Amniotic epithelial cell (primary cell): Measurements from ENCODE around the gene PAFAH1B1.
"Not testable (repeated sequence)": the region's sequence is repeated elsewhere in the genome, so short reads cannot be mapped to it uniquely, and the experiment has no call there.

ENCODE experiments used
- DNase-seq: peaks from one replicate; pipeline ENCODE4 v3.0.0-alpha.2; 2010; ENCODE audit warnings: low read depth

The PAFAH1B1 gene

DNA sequence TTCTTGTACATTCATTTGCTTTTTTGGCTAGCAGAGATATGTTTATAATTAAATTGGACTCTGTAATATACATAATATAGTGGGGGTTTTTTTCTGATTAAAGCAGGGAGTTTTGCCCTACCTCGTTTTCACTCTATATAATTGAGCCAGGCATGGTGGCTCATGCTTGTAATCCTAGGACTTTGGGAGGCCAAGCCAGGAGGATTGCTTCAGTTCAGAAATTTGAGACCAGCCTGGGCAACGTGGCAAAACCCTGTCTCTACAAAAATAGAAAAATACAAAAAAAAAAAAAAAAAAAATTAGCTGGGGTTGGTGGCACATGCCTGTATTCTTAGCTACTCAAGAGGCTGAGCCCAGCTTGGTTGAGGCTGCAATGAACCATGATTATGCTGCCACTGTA lies 42.2 kb downstream of the PAFAH1B1 start:
- no peak for DNase-seq

DNA sequence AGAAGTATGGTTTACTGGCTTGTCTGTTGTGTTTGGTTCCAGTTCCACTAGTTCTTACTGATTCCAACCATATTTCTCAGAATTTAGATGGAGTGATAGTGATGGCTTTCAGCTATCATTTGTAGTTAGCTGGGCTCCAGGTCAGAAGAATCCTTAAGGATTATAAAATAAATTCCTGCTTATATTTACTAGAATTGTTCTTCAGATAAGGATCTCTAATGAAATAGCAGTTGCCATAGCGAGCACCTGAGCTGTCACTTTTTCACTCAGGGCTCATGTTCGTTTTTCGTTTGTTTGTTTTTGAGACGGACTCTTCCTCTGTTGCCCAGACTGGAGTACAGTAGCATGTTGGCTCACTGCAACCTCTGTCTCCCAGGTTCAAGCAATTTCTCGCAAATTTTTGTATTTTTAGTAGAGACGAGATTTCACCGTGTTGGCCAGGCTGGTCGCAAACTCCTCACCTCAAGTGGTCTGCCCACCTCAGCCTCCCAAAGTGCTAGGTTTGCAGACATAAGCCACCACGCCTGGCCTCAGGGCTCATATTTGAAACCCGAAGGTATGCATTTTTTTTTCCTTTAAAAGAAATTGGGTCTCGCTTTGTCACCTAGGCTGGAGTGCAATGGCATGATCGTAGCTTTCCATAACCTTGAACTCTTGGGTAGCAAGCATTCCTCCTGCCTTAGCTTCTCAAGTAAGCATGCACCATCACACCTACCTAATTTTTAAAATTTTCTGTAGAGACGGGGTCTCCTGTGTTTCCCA lies 42.9 kb downstream of the PAFAH1B1 start:
- DNase-seq, result no peak

DNA sequence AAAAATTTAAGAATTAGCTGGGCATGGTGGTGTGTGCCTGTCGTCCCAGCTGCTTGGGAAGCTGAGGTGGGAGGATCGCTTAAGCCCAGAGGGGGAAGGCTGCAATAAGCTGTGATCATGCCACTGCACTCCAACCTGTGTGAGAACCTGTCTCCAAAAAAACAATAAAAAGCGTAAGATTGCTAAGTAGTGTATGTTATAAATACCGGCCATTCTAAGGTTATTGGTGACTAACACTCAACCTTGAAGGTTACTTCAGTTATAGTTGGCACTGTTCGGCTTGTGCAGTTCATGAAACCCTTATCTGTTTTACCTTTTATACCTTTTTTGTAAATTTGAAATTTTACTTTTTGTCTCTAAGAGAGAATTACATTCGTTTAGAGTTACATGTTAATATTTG lies 44.0 kb downstream of the PAFAH1B1 start:
- DNase-seq, result no peak

DNA sequence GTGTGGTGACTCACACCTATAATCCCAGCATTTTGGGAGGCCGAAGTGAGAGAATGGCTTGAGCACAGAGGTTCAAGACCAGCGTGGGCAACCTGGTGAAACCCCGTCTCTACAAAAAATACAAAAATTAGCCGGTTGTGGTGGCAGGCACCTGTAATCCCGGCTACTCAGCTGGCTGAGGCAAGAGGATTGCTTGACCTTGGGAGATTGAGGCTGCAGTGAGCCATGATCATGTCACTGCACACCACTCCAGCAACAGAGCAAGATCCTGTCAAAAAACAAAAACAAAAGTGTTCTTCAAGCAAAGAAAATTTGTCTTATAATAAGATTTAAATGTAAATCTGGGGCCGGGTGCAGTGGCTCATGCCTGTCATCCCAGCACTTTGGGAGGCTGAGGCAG lies 51.5 kb downstream of the PAFAH1B1 start:
- no peak for DNase-seq

DNA sequence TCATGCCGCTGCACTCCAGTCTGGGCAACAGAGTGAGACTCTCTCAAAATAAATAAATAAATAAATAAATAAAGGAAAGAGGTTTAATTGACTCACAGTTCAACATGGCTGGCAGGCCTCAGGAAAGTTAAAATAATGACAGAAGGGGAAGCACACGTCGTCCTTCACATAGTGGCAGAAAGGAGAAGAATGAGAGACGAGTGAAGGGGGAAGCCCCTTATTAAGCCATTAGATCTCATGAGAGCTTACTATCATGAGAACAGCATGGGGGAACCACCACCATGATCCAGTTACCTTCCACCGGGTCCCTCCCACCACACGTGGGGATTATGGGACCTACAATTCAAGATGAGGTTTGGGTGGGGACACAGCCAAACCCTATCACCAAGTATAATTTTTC lies 54.5 kb downstream of the PAFAH1B1 start:
- no peak for DNase-seq

DNA sequence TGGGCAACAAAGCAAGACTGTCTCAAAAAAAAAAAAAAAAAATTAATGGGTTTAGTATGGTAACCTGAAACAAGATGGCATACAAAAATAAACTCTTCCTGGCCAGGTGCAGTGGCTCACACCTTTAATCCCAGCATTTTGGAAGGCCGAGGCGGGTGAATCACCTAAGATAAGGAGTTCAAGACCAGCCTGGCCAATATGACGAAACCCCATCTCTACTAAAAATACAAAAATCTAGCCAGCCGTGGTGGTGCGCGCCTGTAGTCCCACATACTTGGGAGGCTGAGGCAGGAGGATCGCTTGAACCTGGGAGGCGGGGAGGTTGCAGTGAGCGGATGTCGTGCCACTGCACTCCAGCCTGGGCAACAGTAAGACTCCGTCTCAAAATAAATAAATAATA lies 55.7 kb downstream of the PAFAH1B1 start:
- no peak for DNase-seq

DNA sequence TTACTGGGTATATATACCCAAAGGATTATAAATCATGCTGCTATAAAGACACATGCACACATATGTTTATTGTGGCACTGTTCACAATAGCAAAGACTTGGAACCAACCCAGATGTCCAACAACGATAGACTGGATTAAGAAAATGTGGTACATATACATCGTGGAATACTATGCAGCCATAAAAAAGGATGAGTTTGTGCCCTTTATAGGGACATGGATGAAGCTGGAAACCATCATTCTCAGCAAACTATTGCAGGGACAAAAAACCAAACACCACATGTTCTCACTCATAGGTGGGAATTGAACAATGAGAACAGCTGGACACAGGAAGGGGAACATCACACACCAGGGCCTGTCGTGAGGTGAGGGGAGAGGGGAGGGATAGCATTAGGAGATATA lies 59.5 kb downstream of the PAFAH1B1 start:
- DNase-seq, result not testable (repeated sequence)

DNA sequence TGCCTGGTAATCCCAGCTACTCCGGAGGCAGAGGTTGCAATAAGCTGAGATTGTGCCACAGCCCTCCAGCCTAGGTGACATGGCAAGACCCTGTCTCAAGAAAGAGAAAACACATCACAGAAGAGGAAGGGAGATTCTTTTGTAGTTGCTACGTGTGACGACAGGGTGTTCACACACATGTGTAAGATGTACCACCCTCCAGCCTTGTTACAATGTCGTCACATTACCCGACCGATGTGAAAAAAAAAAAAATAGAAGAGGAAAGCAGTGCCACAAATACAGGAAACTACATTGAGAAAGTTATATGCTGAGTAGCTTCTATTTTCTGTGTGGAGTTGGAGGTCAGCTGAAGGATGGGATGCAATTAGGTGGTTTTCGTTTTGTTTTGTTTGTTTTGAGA lies 62.1 kb downstream of the PAFAH1B1 start:
- DNase-seq, result no peak

DNA sequence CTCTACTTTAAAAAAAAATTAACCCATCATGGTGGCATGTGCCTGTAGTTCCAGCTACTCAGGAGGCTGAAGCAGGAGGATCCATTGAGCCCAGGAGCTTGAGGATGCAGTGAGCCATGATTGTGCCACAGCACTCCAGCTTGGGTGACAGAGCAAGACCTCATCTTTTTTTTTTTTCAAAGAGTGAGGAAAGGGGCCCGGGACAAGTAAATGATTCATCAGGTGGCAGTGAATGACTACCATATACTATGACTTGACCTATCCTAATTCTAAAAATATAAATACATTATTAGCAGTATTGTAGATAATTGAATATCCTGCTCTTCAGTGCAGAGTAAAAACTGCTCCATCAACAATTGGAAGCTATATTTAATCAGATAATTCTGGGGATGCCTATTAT lies 62.8 kb downstream of the PAFAH1B1 start:
- DNase-seq, result no peak

DNA sequence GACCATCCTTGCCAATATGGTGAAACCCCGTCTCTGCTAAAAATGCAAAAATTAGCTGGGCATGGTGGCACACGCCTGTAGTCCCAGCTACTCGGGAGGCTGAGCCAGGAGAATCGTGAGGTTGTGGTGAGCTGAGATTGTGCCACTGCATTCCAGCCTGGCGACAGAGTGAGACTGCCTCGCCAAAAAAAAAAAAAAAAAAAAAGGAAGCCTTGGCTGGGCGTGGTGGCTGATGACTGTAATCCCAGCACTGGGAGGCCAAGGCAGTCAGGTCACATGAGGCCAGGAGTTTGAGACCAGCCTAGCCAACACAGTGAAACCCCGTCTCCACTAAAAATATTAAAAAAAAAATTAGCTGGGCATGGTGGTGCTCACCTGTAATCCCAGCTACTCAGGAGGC lies 65.9 kb downstream of the PAFAH1B1 start:
- not testable (repeated sequence) for DNase-seq

DNA sequence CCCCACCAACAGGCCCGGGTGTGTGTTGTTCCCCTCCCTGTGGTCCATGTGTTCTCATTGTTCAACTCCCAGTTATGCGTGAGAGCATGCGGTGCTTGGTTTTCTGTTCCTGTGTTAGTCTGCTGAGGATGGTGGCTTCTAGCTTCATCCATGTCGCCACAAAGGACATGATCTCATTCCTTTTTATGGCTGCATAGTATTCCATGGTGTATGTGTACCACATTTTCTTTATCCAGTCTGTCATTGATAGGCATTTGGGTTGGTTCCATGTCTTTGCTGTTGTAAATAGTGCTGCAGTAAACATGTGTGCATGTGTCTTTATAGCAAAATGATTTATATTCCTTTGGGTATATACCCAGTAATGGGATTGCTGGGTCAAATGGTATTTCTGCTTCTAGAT lies 67.0 kb downstream of the PAFAH1B1 start:
- not testable (repeated sequence) for DNase-seq

DNA sequence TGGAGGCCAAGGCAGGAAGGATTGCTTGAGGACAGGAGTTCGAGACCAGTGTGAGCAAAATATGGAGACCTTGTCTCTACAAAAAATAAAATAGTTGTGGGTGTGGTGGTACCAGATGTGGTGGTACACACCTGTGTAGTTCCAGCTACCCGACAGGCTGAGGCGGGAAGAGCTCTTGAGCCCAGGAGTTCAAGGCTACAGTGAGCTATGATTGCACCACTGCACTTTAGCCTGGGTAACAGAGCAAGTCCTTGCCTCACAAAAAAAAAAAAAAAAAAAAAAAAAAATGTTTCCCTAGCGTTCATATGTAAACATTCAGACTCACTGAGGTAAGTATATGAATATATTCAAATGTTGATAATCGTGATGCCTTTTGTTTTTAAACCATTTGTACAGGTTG lies 78.6 kb downstream of the PAFAH1B1 start:
- no peak for DNase-seq

DNA sequence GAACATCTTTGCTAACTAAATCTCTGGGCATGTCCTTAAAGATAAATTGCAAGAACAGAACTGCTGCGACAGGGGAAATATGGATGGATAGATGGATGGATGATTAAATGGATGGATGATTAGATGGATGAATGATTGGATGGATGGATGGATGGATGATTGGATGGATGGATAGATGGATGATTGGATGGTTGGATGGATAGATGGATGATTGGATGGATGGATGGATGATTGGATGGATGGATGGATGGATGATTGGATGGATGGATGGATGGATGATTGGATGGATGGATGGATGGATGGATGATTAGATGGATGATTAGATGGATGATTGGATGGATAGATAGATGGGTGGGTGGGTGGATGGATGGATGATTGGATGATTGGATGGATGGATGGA lies 85.8 kb downstream of the PAFAH1B1 start:
- not testable (repeated sequence) for DNase-seq

DNA sequence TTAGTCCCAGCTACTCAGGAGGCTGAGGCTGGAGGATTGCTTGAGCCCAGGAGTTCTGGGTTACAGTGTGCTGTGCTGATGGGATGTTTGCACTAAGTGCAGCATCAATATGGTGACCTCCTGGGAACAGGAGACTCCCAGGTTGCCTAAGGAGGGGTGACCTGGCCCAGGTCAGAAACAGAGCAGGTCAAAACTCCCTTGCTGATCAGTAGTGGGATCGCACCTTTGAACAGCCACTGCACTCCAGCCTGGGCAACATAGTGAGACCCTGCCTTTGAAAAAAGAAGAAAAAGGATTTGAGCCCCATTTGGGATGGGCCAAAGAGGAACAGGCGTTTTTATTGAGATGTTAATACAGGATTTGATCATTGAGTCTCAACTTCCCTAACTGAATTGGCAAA lies 87.5 kb downstream of the PAFAH1B1 start:
- DNase-seq, result no peak

DNA sequence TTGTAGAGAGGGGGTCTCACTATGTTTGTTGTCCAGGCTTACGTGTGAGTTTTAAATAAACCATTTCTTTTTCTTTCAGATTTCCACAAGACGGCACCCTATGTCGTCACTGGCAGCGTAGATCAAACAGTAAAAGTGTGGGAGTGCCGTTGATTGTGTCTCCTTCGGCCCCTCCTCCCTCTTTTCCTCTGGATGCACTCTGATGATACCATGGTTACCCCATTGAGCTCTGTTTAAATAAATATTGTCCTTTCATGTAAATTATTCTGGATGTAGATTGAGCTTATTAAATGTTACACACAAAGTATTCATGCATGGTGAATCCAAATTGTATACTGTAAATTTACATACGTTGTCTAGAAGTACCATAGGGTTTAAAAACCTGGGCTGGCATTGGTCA lies 88.2 kb downstream of the PAFAH1B1 start:
- DNase-seq, result no peak

DNA sequence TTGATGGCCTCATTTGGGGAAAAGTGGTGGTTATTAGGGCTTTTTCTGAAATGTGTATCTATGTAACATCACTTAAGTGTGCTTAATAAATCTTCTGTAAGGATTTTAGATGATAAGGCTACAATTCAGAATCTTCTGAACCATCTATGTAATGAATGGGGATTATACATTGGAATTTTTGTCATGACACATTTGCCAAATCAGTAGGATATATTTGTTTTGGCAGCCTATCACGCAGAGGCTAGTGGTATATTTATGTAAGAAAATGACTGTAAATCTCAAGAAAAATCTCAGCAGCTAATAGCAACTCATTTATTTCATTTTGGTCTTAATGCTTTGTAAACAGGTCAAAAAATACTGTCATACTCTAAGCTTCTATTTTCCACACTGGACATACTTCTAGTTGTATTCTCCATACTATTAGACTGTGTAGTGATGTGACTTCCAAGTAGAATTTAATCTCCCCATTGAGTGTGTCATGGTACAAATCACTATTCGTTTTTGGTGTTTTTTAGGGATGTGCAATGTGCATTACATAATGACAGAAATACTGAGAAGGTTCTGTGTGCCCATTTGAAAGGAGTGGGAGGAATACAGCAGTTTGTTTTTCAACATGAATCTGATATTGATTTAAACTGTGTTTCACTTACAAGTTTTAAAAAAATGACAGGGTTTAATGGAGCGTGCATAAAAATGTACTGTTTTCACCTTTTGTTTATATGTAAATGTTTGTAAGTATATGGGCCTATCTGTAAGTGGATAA lies 88.9 kb downstream of the PAFAH1B1 start:
- DNase-seq, result no peak

DNA sequence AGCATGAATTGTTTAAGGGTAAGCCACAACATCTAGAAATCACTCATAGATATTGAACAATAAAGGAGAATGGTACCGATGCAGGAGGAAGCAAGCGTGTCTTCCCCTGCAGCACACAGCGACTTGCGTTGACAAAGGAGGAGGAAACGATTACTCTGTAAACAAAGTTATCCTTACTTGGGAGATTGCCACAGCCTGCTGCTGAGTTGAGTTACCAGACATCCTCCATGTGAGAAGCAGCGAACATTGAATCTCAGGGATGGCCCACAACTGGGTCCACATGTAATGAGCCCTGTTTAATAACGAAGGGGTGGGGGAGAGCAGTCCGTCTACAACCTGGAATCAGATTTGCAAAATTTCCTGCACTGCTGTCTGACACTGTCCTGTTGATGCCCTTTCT lies 90.5 kb downstream of the PAFAH1B1 start:
- no peak for DNase-seq

DNA sequence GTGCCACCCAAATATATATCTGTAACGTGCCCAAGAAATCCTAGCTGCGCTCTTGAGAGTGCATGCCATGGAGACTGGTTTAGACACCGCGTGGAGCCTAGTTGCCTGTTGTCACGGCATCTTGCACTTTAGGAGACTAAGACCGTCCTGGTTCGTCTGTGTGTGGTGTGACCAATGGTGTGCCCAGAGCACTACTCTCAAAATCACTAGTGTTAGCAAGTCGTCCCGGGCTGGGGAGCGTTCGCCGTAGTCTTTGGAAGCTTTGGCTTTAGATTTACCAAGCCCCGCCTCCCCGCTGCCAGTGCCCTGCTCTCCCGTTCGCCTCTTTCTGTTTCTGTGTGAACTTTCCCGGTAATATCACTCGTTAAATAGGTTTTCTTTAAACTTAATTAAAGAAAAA lies 91.1 kb downstream of the PAFAH1B1 start:
- DNase-seq, result no peak

DNA sequence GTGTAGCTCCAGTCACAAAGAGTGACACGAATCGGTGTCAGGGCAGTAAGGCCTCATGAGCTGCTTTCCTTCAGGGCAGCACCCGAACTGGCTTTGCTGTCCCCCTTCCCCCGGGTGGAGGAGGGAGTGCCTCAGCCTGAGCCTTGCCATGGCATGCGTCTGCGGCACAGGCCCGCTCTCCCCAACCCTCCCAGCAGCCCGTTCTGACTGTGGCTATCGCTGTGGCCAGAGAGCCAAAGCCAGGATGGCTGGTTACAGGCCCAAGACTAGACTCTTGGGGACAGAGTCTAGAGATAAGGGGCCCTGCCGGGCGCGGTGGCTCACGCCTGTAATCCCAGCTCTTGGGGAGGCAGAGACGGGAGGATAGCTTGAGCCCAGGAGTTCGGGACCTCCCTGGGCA lies 92.2 kb downstream of the PAFAH1B1 start:
- DNase-seq, result no peak

DNA sequence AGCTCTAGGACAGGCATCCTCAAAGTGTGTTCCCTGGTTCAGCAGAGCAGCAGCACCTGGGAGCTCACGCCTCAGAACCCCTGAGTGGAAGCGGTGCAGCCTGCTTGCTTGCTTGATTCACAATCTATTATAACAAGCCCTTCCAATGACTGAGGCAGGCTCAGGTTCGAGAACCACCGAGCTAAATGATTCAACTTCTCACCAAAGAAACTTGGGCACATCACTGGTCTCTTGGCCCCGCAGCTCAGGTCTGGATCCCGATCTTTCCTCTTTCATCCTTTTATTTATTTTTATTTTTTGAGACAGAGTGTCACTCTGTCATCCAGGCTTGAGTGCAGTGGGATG lies 93.6 kb downstream of the PAFAH1B1 start:
- DNase-seq, result no peak

DNA sequence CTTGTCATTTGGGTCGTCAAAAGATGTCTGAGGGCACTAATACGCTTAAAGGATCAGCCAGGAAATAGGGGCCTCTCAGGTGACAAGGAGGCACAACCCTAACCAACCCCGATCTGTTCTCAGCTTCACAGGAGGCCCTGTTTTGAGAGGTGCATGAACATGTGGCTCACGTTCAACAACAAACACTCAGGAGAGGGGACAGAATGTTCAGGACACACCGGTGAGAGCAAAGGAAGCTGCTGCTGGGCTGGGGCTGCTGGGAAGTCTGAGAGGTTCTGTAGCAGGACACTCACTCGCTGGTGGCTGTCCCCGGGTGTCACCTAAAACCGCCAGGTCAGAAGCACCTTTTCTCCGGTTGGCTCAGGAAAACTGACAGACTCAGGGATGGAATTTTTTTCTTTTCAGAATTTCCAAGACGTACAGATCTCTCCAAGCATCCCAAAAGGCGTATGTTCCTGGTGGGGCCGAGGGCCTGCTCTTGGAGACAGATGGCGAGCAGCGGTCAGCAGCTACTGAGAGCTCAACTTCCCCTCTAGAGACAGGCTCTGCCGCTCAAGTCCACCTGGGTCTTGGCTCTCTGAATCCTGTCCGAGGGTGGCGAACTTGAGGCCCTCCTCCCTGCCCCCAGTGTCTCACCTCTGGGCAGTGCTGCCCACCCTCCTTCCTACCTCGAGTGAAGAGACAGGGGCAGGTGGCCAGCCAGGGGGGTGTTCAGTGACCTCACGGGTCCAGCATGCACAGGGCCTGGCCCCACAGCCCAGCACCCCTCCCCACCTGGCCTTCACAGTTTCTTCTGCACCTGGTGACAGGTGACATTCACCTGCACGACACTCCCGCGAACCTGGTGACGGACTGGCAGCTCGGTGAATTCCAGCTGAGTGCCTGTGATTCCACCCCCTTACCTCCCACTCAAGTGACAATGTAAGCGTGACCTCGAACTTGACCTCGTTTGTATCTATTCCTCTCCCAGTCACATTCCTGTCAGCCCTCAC lies 95.2 kb downstream of the PAFAH1B1 start:
- DNase-seq, result no peak

DNA sequence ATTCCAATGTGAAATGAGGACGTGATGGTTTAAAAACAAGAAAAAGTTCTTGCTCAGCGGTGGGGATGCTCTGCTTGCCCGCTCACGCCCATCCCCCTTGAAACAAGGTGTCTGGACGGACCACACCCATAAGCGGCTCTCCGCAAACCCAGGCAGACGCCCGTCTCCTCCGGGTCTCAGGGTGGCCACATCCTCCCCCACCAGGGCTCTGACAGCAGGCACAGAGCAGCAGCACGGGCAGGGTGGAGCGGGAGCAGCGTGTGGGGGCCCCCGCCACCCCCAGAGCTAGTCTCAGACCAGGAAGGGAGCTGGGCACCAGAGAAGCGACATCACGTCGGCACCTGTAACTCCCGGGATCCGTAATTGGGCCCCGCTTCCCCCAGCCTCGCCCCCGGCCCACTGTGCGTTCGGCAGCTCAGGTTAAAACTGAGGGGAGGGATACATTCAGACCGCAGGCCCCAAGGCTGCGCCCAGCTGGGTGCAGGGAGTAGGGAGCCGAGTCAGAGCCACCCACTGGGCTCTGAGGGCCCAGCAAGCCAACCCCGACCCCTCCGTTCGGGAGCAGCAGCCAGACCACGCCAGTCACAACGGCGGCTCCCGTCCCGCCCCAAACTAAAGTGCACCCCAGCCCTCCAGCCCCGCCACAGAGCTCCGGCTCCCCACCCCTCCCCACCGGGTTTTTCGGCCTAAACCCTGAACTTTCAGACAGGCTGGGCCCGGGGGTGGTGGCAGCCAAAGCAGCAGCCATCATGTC lies 96.1 kb downstream of the PAFAH1B1 start:
- no peak for DNase-seq
